HUDEP-2 (cell line): ENCODE results near the gene PLCB4.

Experiments
- DNase-seq, 76 experiments: peaks; one replicate each; lab custom pipeline; 2025; ENCODE audit not compliant: unreplicated experiment in 76 of 76; lab: John Stamatoyannopoulos, UW

Gene PLCB4

GRCh38 chr20:9100691-9101090 is 31.8 kb downstream of the PLCB4 start:
- DNase-seq = no peak

DNA sequence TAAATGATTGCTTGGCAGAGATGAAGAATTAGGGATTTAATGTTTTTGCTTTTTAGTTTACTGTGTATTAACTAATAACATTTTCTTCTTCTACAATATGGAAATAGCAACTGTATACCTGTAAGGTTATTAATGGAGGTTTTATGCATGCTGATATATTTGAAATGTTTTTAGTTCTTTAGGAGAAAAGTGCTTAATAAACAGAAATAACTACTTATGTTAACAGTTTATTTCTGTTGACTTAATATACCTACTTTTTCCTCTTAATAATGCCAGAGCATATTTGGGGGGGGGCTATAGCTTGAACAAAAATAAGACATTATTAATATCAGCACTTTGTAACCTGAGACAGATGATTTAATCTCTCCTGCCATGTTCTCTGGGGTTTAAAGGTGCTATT is 33.6 kb downstream of the PLCB4 start:
- DNase-seq = no peak

- DNase-seq = no peak
These were observed 35.1 kb downstream of the PLCB4 start for GRCh38 chr20:9103955-9104354.

- DNase-seq = no peak
These were observed 39.4 kb downstream of the PLCB4 start for GRCh38 chr20:9108260-9108659.

- no peak for DNase-seq
These were observed 40.7 kb downstream of the PLCB4 start for GRCh38 chr20:9109566-9109965.

DNA sequence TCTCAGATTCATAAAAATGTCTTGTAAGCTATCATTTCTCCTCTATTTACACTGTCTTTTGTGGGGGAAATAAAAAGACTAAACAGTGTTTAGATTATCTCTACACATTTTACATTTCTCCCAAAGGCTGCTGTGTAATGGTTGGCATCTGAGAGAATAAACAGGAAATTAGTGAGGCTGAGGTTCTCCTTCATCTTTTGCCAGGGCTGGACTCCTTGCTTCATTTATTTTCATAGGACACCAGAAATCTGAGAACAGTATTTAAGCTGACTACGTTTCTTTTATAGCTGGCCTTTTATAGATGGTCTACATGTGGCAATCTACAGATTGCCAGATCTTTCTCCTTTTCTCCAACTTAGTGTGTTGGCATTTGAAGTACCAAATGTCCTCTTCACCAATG is 41.5 kb downstream of the PLCB4 start:
- DNase-seq = no peak

GRCh38 chr20:9110916-9111432 is 42.1 kb downstream of the PLCB4 start:
- no peak for DNase-seq

GRCh38 chr20:9112541-9113515 is 43.9 kb downstream of the PLCB4 start:
- DNase-seq = no peak

GRCh38 chr20:9114709-9115108 is 45.8 kb downstream of the PLCB4 start:
- DNase-seq = no peak

- DNase-seq = no peak
These were observed 48.7 kb downstream of the PLCB4 start for GRCh38 chr20:9117548-9117947.

GRCh38 chr20:9119776-9120175 is 50.9 kb downstream of the PLCB4 start:
- no peak for DNase-seq

- no peak for DNase-seq
These were observed 52.3 kb downstream of the PLCB4 start for GRCh38 chr20:9121211-9121610.

DNA sequence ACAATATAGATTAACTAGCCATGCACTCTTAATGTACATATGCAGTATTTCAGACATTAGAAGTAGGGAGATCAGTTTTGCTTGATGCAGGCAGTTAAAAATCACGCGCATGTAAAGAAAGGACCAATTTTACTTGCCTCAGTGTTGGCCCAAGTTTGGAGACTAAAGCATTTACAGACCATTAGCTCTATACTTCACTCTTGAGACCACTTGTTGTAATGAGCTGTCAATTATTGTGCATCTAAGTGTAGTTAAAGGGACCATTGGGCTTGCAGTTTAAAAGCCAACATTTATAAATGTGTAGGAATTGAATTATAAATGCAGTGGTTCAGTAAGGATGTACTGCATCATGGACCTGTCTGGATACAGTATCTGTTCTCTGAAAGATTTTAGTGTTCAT is 53.7 kb downstream of the PLCB4 start:
- no peak for DNase-seq

DNA sequence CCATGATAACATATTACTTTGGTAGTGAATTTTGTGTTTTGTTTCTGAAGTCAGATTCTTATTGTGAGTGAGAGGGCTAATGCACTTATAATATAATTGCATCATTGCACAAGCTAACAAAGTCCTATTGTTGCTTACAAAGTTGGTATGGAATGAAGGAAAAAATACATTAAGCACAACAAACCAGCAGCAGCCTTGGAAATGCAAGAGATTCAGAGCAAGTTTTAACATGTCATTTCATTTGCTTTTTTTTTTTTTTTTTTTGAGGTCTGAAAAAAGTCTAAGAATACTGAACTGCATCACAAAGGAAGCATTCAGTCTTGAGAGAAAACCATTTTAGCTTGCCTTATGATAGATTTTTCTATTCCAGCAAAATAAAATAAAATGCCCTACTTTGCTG is 57.6 kb downstream of the PLCB4 start:
- DNase-seq = no peak

- DNase-seq = no peak
These were observed 59.7 kb downstream of the PLCB4 start for GRCh38 chr20:9128568-9128967.

DNA sequence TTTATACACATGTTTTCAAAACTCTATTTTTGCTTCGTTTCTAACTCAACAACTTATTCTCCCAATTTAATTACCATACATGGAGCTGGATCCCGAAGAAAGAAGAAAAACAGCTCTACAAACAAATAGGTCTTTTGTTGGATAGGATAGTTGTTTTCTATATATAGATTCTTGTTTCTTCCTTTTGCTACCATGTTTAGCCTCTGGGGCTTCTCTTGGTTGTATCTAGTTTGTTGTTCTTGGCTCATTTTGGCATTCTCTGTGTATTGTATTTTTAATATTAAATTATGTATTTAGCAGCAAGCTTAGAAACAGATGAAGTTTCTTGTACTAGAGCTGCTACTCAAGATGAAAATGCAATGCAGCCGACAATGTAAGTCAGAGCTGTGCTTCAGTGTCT is 60.9 kb downstream of the PLCB4 start:
- no peak for DNase-seq

DNA sequence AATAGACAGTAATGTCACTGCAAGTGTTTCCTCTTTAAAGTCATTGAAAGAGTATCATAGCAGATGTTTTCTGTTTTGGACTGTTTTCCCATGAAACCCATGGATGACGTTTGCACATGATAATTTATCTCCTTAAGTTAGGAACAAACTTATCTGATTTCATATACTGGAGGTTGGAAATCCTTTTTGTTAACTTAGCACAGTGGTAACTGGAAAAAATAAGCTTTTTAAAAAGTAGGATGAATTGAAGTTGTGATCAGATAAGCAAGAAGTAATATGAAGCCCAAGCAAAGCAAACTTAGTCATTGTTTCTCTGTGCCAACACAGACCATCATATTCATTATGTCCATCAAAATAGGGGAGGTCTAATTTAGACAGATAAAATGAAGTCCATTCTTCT is 61.6 kb downstream of the PLCB4 start:
- DNase-seq = no peak

DNA sequence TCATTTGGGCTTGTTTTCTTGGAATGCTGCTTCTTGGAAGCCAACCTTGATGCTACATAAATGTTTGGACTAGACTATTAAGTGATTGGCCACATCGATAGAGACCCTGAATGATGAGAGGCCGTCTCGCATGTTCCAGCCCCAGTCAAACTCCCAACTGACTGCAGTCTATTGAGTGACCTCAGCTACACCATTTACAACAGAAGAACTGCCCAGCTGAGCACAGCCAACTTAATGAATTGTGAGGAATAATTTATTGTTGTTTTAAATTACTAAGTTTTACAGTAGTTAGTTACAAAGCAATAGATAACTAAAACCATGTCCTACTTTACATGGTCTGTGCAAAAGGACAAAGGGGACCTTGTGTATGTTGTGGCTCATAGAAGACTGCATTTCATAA is 63.0 kb downstream of the PLCB4 start:
- no peak for DNase-seq

DNA sequence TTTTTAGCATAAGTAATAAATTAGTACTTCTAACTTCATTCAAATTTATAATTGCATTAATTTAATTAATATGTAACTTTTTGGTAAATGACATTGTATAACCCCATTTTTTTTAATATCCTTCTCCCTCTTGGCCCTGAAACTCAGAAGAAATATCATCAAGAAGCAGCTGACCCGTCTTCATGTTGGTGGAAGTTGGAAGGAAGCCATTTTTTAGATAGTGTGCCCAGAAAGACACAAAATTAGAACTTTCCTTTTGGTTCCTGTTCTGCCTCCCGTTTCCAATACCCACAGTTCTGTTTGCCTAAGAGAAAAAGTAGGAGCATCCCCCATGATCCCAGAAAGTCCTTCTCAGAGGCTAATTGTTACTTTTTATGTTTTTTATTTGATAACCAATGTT is 65.5 kb downstream of the PLCB4 start:
- no peak for DNase-seq

DNA sequence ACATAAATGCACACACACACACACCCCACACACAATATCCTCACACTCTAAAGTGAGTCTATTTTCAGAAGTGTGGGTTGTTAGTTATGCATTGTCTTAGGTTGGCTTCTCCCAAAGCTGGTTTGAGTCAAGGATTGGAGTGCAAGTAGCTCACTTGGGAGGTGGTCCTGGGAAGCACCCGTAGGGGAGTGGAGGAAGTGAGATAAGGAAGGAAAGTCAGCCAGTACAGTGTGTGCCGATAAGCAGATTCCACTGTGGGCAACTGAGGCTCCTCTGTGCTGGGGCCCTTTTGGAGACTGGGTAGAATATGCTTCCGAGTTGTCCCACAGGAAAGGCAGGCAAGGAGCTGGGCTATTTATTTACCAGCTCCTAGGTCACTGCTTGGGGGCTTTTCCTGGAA is 67.2 kb downstream of the PLCB4 start:
- DNase-seq = peak in 1 of 76 experiments; percentile 2

- DNase-seq = no peak
These were observed 68.1 kb downstream of the PLCB4 start for GRCh38 chr20:9137001-9137400.

GRCh38 chr20:9139106-9139833 is 70.4 kb downstream of the PLCB4 start:
- no peak for DNase-seq
